HG03565 (cell line): ENCODE data around the gene RTL5.

ENCODE experiments used
- ATAC-seq: cut with Tn5 transposase; IDR thresholded peaks from one replicate; pipeline ENCODE4 v1.9.1; 2021; ENCODE audit warnings: mild to moderate bottlenecking, moderate library complexity; ENCODE audit not compliant: unreplicated experiment

RTL5 gene

DNA sequence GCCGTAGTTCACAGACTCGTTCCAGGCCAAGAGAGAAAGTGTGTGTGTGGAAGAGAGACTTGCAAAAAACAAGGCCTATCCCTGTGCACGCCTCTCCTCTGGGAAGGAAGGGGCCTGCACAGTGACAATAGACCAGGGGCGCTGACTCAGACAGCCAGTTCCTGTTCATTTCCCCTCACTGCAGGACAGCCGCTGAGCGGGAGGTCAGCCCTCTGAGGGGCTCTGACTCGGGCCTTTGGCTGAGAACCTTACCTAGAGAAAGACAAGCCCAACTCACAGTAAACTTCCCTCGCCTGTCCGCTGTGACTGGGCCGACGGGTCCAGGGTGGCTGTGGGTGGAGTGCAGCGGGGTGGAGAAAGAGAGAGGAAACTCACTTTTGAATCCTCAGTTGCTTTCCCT is 52.1 kb downstream of the RTL5 start:
- ATAC-seq: no peak

DNA sequence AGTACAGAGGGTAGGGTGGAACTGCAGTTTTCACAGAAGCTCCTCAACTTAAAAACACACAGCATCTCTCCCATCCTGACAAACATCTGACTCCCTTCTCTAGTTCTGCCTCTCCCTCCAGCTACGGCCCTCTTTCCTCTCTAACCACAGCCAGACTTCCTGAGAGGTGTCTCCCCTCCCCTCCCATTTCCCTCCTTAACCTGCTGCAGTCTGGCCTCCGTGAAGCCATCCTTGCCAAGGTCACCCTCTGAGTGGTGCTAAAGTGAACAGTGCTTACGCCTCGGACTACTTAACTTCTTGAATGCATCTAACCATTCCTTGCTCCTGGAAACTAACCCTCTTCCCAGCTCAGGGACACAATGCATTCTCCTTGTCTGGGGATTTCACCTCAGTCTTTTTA is 53.3 kb downstream of the RTL5 start:
- ATAC-seq: no peak
